ENCODE measurements around the gene SPATA24.
"Not testable (repeated sequence)": the region's sequence is repeated elsewhere in the genome, so short reads cannot be mapped to it uniquely, and the experiment has no call there.

The SPATA24 gene

GRCh38 chr5:139354186-139354585 is 49.7 kb downstream of the SPATA24 start:
- H3K79me2 ChIP-seq (ENCODE audit: insufficient read depth, low read length): peaks cover 100% of the 10 kb centered on the region
- H3K36me3 ChIP-seq (ENCODE audit: low read length): no peaks in the 10 kb centered on the region
- 0 out of 2 replicates have a peak, but pooled peaks cover 5% of the 10 kb centered on the region for H3F3A ChIP-seq (ENCODE audit: insufficient read depth)
- H3K9ac ChIP-seq (ENCODE audit: low read length): no peak overlapping the region
- no peaks in the 10 kb centered on the region for H3K9me3 ChIP-seq (ENCODE audit: insufficient read depth, low read length)
- H3K4me3 ChIP-seq (ENCODE audit: insufficient read depth, low read length, poor library complexity, severe bottlenecking): no peak overlapping the region
- no peak overlapping the region for H3K27ac ChIP-seq (ENCODE audit: low read depth, low read length)
- H4K20me1 ChIP-seq (ENCODE audit: low read depth, low read length): peaks cover 11% of the 10 kb centered on the region; the same call in 1 of the 2 replicates
- no peak overlapping the region for H3K4me2 ChIP-seq (ENCODE audit: low read depth, low read length, poor library complexity, severe bottlenecking)
- H3K9me2 ChIP-seq (replicated peaks; ENCODE audit: insufficient read depth, low read length): no peaks in the 10 kb centered on the region
- H2AFZ ChIP-seq (ENCODE audit: low read depth, low read length, severe bottlenecking): no peak overlapping the region
- H3K27me3 ChIP-seq (ENCODE audit: low read length): no peaks in the 10 kb centered on the region
- TF ChIP-seq CTCF (IDR thresholded peaks at IDR 0.05; ENCODE audit: insufficient read depth, low read length, poor library complexity, severe bottlenecking) (no peak), EZH2phosphoT487 (conservative IDR thresholded peaks at IDR 0.05; ENCODE audit: low read length) (no peak)

GRCh38 chr5:139347863-139348262 is 56.0 kb downstream of the SPATA24 start:
- not testable (repeated sequence) for H3K36me3 ChIP-seq (ENCODE audit: low read length)

More at GRCh38 chr5:139347863-139348262, 56.0 kb downstream of the SPATA24 start:
- not testable (repeated sequence) for H3K9ac ChIP-seq (ENCODE audit: low read length); H3K4me2 ChIP-seq (ENCODE audit: low read depth, low read length, poor library complexity, severe bottlenecking); H3K27ac ChIP-seq (ENCODE audit: low read depth, low read length); H4K20me1 ChIP-seq (ENCODE audit: low read depth, low read length); H3K4me3 ChIP-seq (ENCODE audit: insufficient read depth, low read length, poor library complexity, severe bottlenecking); H3F3A ChIP-seq (ENCODE audit: insufficient read depth); H3K9me3 ChIP-seq (ENCODE audit: insufficient read depth, low read length); H3K27me3 ChIP-seq (ENCODE audit: low read length); H3K9me2 ChIP-seq (replicated peaks; ENCODE audit: insufficient read depth, low read length); H2AFZ ChIP-seq (ENCODE audit: low read depth, low read length, severe bottlenecking)
- peaks cover 98% of the 10 kb centered on the region for H3K79me2 ChIP-seq (ENCODE audit: insufficient read depth, low read length)
